ENCODE measurements around the gene AKAP13. TPM values are rescaled to one million over a fixed set of nuclear protein-coding genes. Genes with fewer than 3 reads are reported as not detected.

AKAP13 gene
- total RNA-seq, 4 donors from 2014 or later = 57.3 to 178 (median 81.5) TPM

DNA sequence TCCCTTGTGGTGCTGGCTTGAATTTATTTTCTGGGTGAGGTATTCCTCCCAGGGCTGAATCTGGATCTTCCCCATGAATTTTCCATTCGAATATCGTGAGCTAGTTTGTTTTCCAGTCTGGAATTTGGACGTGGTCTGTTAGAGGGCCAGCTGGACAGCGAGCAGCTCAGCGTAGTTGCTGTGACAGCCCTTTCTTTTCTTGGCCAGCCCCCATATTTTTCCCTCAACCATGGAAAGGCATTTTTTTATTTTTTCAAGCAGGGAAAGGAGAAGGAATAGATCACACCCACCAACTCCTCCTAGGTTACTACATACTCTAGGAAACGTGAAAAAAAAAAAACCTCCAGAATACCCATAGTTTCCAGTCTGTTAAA, 262.3 kb downstream of the AKAP13 start:
- H3K4me3 ChIP-seq = peak overlapping the region in 3 of 4 donors; percentile 9 to 37 (median 17)
- H3K27me3 ChIP-seq = no peaks in the 10 kb centered on the region
- DNase-seq = no peak
- WGBS, 2 donors = 65 to 68% methylated on average over 6 of the region's 6 CpGs
- H3K27ac ChIP-seq = peak overlapping the region; percentile 71 to 89 (median 87)
- H3K36me3 ChIP-seq = peaks cover 0 to 66% (median 8%) of the 10 kb centered on the region in 3 donors
- intact Hi-C loops (cut with DNase I) = no loop called here
- no peaks in the 10 kb centered on the region for H3K9me3 ChIP-seq
- TF ChIP-seq POLR2A (IDR thresholded peaks at IDR 0.05) = no peak
- TF ChIP-seq, protein P1, sequence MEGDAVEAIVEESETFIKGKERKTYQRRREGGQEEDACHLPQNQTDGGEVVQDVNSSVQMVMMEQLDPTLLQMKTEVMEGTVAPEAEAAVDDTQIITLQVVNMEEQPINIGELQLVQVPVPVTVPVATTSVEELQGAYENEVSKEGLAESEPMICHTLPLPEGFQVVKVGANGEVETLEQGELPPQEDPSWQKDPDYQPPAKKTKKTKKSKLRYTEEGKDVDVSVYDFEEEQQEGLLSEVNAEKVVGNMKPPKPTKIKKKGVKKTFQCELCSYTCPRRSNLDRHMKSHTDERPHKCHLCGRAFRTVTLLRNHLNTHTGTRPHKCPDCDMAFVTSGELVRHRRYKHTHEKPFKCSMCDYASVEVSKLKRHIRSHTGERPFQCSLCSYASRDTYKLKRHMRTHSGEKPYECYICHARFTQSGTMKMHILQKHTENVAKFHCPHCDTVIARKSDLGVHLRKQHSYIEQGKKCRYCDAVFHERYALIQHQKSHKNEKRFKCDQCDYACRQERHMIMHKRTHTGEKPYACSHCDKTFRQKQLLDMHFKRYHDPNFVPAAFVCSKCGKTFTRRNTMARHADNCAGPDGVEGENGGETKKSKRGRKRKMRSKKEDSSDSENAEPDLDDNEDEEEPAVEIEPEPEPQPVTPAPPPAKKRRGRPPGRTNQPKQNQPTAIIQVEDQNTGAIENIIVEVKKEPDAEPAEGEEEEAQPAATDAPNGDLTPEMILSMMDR (IDR thresholded peaks at IDR 0.05) = no peak
- peaks cover 10 to 53% (median 31%) of the 10 kb centered on the region in 3 donors for H3K4me1 ChIP-seq

DNA sequence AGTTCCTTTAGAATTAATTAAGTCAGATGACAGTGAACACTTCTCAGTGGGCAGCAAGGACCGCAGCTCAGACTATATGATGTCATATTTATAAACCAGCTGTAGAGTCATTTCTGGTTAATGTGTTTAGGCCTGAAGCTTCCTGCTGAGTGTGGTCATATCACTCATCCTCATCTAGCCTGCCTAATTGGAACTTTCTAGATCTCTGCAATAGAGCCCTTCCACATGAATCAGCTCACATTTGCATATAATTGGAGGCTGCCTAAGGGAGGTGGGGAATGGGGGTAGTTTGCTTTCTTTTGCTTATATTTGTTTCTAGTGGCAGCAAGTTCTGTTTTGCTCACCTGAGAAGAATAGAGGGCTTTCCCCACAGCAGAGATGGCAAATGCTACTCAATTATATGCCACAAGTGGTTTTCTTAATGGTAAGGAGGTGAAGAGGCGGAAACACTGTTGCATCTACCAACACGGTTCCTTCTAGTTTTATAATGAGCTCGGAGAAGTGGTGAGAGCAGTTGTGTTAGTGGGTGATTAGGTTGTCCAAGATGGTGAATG, 266.2 kb downstream of the AKAP13 start:
- Histone ChIP-seq H3K36me3 (peaks cover 0 to 61% (median 8%) of the 10 kb centered on the region in 3 donors), H3K4me1 (peaks cover 0 to 53% (median 32%) of the 10 kb centered on the region in 3 donors), H3K4me3 (no peak overlapping the region), H3K27me3 (no peaks in the 10 kb centered on the region), H3K27ac (peak overlapping the region in 2 of 4 donors; percentile 4 to 5), H3K9me3 (no peaks in the 10 kb centered on the region)
- intact Hi-C loops (cut with DNase I) = no loop called here
- 71 to 83% methylated on average over 4 of the region's 4 CpGs for WGBS, 2 donors
- no peak for DNase-seq
- TF ChIP-seq, protein P1 (IDR thresholded peaks at IDR 0.05) = no peak

DNA sequence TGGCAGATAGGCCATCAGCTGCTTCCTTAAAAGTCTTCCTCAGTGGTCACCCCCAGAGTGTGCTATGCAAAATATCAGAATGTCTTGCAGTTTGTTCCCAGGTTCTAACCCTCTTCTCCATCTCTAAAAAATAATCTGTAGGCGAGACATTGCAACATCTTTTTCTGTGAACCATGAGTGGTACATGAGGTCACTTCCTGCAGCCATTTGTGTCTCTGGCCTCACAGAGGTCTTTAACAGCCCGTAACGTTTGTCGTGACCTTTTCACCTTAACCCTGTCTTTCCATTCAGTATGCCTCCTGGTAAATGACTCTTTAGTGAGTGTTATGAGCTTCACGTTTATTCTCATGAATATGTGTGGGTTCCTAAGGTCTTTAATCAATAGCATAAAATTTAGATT, 269.0 kb downstream of the AKAP13 start:
- Histone ChIP-seq H3K9me3 (no peaks in the 10 kb centered on the region), H3K27me3 (no peaks in the 10 kb centered on the region), H3K4me3 (no peak overlapping the region), H3K4me1 (peaks cover 0 to 37% (median 15%) of the 10 kb centered on the region in 3 donors), H3K36me3 (peaks cover 0 to 75% (median 8%) of the 10 kb centered on the region in 3 donors), H3K27ac (peak overlapping the region; percentile 23 to 64 (median 46))
- DNase-seq = no peak
- intact Hi-C loops (cut with DNase I) = no loop called here
- WGBS, 2 donors = 26 to 33% methylated on average over 5 of the region's 5 CpGs
- no peak for TF ChIP-seq POLR2A (IDR thresholded peaks at IDR 0.05)
- TF ChIP-seq, protein P1 (IDR thresholded peaks at IDR 0.05) = no peak

DNA sequence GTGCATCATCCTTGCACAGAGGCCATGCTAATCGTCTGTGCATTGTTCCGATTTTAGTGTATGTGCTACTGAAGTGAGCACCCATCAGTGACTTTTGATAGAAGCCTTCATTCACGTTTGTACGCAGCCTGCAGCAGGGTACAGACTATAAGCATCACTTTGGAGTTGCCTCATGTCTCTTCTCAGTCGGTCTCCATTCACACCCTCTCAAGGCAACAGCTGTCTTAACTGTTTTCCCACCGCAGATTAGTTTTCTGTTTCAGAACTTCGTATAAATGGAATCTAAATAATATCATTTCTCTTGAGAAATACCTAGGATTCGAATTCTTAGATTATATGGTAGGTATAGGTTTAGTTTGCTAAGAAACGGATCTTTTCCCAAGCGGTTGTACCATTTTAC, 271.1 kb downstream of the AKAP13 start:
- Histone ChIP-seq H3K4me1 (peaks cover 0 to 30% (median 8%) of the 10 kb centered on the region in 3 donors), H3K9me3 (no peaks in the 10 kb centered on the region), H3K36me3 (peaks cover 0 to 78% (median 12%) of the 10 kb centered on the region in 3 donors), H3K4me3 (no peak overlapping the region), H3K27ac (peak overlapping the region in 1 of 4 donors; percentile 27), H3K27me3 (no peaks in the 10 kb centered on the region)
- TF ChIP-seq, protein P1 (IDR thresholded peaks at IDR 0.05) = no peak
- TF ChIP-seq POLR2A (IDR thresholded peaks at IDR 0.05) = no peak
- intact Hi-C loops (cut with DNase I) = no loop called here
- WGBS, 2 donors = 88 to 90% methylated on average over 10 of the region's 10 CpGs
- no peak for DNase-seq

DNA sequence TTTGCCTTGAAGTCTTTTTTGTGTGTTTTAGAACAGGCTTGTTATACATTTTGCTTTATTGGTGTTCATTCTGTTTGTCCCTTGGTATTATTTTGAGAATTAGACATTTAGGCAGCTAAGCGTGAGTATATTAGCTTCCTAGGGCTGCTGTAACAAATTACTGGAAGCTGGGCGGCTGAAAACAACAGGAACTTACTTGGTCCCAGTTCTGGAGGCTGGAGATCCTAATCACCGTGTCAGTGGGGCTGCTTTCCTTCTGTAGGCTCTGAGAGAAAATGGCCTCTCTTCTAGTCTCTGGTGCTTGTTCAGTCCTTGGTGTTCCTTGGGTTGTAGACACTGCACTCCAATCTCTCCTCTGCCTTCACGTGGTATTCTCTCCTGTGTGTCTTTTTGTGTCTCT, 272.1 kb downstream of the AKAP13 start:
- intact Hi-C loops (cut with DNase I) = no loop called here
- Histone ChIP-seq H3K4me3 (no peak overlapping the region), H3K4me1 (peaks cover 0 to 30% (median 8%) of the 10 kb centered on the region in 3 donors), H3K9me3 (no peaks in the 10 kb centered on the region), H3K27me3 (no peaks in the 10 kb centered on the region), H3K27ac (peak overlapping the region in 2 of 4 donors; percentile 27 to 34), H3K36me3 (peaks cover 0 to 78% (median 4%) of the 10 kb centered on the region in 3 donors)
- TF ChIP-seq POLR2A (IDR thresholded peaks at IDR 0.05) = no peak
- TF ChIP-seq, protein P1 (IDR thresholded peaks at IDR 0.05) = no peak
- no peak for DNase-seq
- 77 to 82% methylated on average over 4 of the region's 4 CpGs for WGBS, 2 donors

All from esophagus squamous epithelium (tissue), 5 donors.